GM19452 (cell line): ENCODE data around the gene RPP14.

Experiments
- ATAC-seq: cut with Tn5 transposase; IDR thresholded peaks from one replicate; pipeline ENCODE4 v1.9.1; 2021; ENCODE audit not compliant: unreplicated experiment

The RPP14 gene

GRCh38 chr3:58291671-58292338 lies 14.2 kb upstream of the RPP14 start:
- no peak for ATAC-seq

DNA sequence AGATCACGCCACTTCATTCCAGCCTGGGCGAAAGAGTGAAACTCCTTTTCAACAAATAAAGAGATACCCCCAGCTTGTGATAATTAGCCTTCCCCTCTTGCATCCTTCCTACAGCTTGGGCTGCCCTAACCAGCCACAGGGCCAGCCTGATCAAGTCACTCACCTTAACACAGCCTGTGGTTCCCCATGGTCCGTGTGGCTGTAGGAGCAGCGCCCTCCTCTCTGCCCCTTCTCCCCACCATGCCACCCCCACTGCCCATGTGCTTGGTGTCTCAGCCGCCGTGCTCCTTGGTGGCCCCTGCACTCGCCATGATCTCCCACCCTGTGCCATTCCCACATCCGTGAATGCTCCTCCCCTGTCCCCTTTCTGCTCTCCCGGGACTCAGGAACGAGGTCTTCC lies 13.2 kb upstream of the RPP14 start:
- no peak for ATAC-seq

DNA sequence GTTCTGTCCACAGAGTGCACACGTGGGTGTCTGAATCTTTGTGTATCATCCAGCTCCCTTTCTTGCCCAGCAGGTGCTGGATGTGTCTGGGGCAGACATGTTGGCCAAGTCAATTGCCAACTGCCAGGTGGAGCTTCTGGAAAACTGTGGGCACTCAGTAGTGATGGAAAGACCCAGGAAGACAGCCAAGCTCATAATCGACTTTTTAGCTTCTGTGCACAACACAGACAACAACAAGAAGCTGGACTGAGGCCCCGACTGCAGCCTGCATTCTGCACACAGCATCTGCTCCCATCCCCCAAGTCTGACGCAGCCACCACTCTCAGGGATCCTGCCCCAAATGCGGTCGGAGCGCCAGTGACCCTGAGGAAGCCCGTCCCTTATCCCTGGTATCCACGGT lies 12.5 kb upstream of the RPP14 start:
- ATAC-seq = no peak

DNA sequence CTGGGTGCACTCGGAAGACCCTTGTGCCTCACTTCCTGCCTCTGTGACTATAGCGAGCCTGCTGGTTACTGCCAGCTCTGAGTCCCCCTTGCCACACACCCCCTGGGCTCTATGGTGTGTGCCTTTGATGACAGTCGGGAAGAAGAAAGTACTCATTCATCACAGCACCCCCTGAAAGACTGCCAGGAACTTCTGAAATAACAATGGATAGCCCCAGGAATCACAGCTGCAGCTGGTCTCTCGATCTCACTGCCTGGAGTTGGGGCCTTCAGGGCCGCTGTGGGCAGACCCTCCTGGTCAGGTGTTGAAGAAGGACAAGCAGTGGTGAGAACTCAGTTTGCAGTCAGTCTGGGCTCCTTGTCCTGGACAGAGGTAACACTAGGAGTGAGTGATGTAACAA lies 9.8 kb upstream of the RPP14 start:
- ATAC-seq = no peak

DNA sequence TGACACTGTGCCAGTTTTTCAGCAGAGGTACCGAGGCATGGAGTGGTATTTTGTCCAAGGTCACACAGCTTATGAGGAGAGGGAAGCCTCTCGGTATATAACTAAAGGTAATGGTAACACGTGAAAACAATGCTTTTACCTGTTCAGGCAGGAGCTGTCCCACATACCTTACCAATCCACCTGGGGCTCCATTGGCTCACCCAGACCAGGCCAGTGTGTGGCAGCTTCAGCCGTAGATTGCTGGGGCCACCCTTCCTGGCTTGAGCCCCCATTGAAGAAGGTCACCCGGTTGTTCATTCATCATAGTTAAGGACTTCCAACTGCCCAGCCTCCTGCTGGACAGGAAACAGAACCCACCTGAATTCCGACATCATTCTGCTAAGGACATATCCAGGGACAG lies 9.2 kb upstream of the RPP14 start:
- ATAC-seq = no peak

DNA sequence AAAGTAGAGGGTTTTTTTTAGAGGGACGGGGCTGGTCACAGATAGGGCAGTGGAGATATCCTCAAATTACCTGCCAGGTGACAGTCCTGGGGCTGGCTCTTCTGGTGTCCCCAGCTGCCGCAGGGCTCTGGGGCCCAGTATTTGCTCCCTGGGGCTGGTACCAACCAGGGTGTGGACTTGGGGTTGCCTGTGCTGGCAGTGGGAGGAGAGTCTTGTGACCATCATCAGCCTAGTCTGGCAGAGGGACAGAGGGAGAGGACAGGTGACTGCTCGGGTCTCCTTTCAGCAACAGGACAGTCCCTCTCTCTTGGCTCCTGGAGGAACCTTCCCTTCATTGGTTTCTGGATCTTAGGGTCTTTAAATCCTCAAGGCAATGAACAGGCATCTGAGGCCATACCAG lies 7.9 kb upstream of the RPP14 start:
- ATAC-seq = no peak

DNA sequence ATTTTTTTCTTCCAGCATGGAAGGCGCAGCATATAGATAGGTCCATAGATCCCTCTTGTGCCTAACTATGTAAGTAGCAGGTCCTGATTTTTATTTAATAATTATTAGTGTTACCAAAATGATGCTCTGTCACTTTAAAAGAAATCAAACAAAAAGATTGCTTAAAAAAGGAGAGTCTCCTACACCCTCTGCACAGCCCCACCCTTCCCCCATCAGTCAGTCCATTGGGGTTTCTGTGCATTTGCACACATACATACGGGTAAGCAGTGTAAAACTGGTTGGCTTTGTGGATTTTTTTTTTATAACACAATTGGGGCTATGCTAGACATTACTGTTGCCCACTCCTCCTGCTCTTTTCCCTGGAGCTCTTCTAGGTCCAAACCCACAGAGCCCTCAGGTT lies 7.0 kb upstream of the RPP14 start:
- ATAC-seq = no peak

- ATAC-seq = no peak
Measured at GRCh38 chr3:58299839-58300516, 6.1 kb upstream of the RPP14 start.

DNA sequence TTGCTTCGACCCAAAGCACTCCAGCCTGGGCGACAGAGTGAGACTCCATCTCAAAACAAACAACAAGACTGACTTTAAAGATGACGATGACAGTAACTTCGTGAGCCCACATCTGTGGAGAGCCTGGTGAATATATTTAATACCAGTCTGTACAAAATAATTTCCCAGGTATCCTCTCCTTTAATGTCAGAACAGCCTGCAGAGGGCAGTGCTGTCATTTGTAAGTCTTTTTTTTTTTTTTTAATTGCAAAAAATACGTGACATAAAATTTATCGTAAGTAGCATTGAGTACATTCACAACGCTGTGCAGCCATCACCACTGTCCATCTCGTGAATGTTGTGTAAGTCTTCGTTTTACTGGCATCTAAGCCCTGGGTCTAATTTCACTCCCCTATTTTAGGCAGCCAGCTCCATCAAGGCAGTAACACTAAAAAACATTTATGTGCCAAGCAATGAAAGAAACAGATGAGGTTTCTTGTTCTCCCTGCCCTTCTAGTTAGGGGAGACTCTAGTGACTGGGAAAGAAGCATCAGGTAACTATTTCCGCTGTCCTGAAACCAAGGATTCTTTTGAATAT lies 1.7 kb downstream of the RPP14 start:
- ATAC-seq = no peak

GRCh38 chr3:58308728-58309127 lies 2.7 kb downstream of the RPP14 start:
- no peak for ATAC-seq

GRCh38 chr3:58317811-58318210 lies 11.8 kb downstream of the RPP14 start:
- ATAC-seq = no peak

DNA sequence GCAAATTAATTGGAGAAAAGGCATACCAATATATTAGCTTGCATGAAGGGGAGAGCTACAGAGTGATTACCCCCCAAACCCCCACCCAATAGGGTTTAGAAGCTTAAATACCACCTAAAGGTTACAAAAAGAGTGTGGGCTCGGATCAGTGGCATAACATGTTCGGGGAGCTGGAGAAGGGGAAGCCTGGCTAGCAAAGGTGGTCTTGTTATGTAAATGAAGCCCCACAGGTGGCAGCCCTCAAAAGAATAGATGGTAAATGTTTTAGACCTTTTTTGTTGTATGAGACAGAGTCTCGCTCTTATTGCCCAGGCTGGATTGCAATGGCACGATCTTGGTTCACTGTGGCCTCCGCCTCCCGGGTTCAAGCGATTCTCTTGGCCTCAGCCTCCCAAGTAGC lies 15.7 kb downstream of the RPP14 start:
- no peak for ATAC-seq

- ATAC-seq = no peak
Measured at GRCh38 chr3:58322793-58323192, 16.7 kb downstream of the RPP14 start.

DNA sequence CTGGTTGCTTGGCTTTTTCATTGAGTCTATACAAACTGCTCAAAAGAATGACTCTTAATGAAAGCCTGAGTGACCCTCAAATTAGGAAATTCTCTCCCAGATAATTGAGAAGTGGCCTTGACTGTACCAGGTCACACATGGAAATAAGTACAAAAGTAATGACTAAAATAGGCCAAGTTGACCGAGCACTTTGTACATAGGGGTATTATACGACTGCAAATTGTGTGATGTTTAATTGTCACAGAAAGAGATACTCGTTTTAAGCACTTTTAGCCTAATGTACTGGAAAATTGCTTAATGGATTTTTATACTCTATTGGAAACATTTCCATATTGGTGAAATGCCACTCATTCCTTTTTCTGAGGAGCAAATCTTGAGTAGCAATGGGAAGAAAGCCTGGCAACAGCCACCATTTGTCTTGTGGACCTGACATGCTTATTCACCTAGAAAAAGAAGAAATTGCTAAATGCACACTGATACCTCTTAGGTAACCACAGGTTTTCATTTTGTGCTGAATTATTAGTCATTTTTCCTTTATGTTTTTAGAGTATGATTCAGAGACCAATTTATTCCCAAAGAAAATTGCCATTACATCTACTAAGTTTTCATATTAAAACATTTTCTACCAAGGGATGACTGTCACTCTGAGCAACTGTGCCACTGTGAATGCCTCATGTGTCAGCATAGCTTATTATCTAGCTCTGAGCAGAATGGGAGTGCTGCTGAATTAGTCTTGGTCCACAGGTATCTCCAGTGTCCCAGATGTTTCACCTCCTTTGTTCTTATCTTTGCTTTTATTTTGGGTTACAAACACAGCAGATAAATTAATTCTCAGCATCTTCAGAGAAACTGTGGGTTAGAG lies 17.7 kb downstream of the RPP14 start:
- no peak for ATAC-seq

DNA sequence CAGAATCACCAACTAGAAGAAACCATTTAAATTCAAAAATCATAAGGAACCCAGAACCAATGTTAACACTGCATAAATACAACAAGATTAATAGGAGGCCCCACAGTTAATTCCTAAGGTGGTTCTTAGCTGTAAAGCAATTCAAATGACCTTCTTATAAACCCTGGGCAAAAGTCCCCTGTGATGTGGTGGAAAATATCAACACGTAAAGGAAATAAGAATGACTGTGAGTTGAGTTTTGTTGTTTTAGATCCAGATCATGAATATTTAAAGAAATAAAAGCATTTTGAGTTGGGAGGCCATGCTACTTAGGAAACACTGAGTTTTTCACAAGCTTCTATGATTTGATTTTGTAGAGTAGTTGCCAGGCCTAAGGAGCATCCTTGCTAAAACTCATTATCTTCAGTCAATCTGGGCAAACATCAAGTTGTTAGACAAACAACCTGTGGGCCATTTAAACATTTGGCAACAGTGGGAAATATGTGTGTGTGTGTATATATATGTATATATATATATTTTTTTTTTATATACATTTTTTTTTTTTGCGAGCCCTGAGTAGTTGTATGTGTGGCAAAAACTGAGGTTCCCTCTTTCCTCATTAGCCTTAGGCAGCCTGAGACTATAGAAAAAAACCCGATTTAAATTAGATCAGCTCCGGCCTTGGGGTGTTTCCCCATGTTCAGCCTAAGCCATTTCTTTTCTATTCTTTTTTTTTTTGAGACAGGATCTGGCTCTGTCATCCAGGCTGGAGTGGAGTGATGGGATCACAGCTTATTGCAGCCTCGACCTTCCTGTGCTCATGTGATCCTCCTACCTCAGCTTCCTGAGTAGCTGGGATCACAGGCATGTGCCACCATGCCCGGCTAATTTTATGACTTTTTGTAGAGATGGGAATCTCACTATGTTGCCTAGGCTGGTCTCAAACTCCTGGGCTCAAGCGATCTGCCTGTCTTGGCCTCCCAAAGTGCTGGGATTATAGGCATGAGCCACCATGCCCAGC lies 18.6 kb downstream of the RPP14 start:
- no peak for ATAC-seq

DNA sequence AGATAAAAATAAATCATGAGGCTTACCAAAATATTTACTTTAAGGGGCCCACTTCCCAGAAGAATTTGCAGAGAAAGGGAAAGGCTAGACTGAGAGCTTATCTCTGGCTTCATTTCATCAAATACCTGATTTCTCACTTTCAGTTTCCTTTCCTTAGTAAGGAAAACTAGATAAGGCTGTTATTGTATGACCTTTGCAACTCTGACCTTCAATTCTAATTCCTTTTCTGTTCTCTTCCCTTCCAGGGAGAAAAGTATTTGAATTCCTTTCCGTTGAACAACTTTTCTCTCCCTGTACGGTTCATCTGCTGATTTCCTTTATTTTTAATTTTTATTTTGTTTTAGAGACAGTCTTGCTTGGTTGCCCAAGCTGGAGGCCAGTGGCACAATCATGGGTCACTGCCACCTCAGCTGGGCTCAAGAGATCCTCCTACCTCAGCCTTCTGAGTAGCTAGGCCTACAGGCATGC lies 19.5 kb downstream of the RPP14 start:
- no peak for ATAC-seq

DNA sequence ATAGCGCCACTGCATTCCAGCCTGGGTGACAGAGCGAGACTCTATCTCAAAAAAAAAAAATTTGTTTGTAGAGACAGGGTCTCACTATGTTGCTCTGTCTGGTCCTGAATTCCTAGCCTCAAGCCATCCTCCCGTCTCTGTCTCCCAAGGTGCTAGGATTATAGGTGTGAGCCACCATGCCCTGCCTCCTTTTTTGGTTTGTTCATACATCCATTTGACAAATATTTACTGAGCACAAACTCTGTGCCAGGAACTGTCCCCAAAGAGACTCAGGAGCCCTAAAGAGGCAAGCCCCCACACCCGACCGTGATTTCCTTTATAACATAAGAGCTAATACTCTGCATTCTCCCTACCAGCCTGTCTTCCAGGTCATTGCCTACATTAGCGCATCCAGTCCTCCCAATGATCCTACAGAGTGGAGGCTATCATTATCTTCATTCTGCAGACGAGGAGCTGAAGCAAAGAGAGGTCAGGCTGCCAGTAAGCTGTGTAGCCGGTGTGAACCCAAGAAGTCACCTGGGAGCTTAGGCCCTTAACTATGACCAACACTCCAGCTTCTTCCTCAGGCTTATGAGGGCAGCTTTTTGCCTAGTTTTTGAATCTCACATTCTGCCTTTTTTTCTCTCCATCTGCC lies 20.3 kb downstream of the RPP14 start:
- no peak for ATAC-seq

GRCh38 chr3:58329150-58329921 lies 23.3 kb downstream of the RPP14 start:
- no peak for ATAC-seq

- ATAC-seq = no peak
Measured at GRCh38 chr3:58329922-58330413, 23.9 kb downstream of the RPP14 start.
